Measurements from ENCODE around the gene PHKB.

DNA sequence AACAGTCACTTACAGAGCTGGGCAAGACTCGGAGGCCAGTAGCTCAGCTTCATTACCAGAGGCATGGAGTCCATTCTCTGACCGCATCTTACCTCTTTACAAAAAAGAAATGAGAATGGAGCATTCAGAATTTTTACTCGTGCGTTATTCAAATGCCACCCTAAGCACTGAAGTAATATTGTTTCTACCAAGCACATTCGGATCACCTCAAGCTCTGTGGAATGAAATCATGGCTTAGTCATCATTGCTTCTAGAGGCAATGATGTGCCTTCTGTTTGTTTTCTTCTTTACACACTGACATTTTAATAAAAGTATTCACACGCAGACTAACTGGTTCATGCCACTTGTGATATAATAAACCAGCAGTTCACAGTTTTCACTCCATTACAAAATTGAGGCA is 206.8 kb downstream of the PHKB start:
- TF ChIP-seq POLR2AphosphoS5 (IDR thresholded peaks at IDR 0.05): no peak
- no peak for TF ChIP-seq POLR2A (IDR thresholded peaks at IDR 0.05)

All from gastroesophageal sphincter (tissue), 2 donors.